Cardiac muscle cell (in vitro differentiated cells and primary cell): Measurements from ENCODE around the gene FECH. TPM values are rescaled to one million over a fixed set of nuclear protein-coding genes. Genes with fewer than 3 reads are reported as not detected.

Source experiments
- DNase-seq, 2 donors: peaks; one replicate each; pipeline versions ENCODE4 v3.0.0 to v3.0.0-alpha.2; 2010 to 2017; ENCODE audit warnings: low read depth in 1 of 2, low spot score in 1 of 2
- H3K27ac ChIP-seq: fragments of 200-600 bp; sonication (generic); 2 replicates; pipeline ENCODE4 v1.5.1; 2016
- H3K27me3 ChIP-seq: fragments of 200-600 bp; sonication (generic); 2 replicates; pipeline ENCODE4 v1.6.0; 2016; ENCODE audit warnings: control low read depth
- H3K36me3 ChIP-seq: fragments of 200-600 bp; sonication (generic); 2 replicates; pipeline ENCODE4 v1.5.1; 2016; ENCODE audit warnings: control low read depth
- H3K4me1 ChIP-seq: fragments of 200-600 bp; sonication (generic); 2 replicates; pipeline ENCODE4 v1.8.1; 2017; ENCODE audit warnings: low read depth, mild to moderate bottlenecking, mixed run types
- H3K4me3 ChIP-seq: fragments of 200-600 bp; sonication (generic); 2 replicates; pipeline ENCODE4 v1.5.1; 2016; ENCODE audit warnings: mild to moderate bottlenecking
- H3K9me3 ChIP-seq: fragments of 200-600 bp; sonication (generic); 2 replicates; pipeline ENCODE4 v1.5.1; 2017; ENCODE audit warnings: low read depth, mild to moderate bottlenecking, control low read depth
- polyA plus RNA-seq: library from polyadenylated mRNA; unstranded; fragments of >200 nt; fragmentation: Nextera tagmentation; extraction: Ambion mirVana; gene quantifications from 2 replicates; pipeline ENCODE4 v1.2.1, GENCODE V29; 2016
- total RNA-seq: library from RNA; depleted of rRNA; stranded (reverse); fragments of >200 nt; gene quantifications from 2 replicates; pipeline ENCODE4 v1.2.3, GENCODE V29; 2016
- TF ChIP-seq, protein P1 (sequence below): IDR thresholded peaks from 2 replicates; pipeline ENCODE4 v1.5.1; 2012; ENCODE audit warnings: low read depth, mild to moderate bottlenecking, low read length

FECH gene
- total and polyA plus RNA-seq, 2 experiments from 2014 or later: 47.4 to 94.5 TPM

DNA sequence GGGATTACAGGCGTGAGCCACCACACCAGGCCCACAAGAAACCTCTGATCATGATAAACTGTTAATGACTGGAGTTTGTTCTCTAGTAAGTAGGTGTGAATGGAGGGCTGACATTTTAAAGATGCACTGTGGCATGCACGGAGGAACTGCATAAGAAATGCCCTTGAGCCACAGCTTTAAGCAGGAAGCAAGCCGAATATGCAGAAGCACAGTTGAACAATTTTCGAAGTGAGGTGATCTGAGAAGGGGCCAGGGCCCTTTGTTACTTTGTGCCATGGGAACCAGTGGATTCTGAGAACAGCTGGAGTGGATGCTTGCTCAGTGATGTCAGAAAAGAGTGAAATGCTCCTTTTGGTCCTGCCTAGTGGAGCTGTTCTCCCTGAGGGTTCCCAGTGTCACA, 16.3 kb downstream of the FECH start:
- TF ChIP-seq, protein P1, sequence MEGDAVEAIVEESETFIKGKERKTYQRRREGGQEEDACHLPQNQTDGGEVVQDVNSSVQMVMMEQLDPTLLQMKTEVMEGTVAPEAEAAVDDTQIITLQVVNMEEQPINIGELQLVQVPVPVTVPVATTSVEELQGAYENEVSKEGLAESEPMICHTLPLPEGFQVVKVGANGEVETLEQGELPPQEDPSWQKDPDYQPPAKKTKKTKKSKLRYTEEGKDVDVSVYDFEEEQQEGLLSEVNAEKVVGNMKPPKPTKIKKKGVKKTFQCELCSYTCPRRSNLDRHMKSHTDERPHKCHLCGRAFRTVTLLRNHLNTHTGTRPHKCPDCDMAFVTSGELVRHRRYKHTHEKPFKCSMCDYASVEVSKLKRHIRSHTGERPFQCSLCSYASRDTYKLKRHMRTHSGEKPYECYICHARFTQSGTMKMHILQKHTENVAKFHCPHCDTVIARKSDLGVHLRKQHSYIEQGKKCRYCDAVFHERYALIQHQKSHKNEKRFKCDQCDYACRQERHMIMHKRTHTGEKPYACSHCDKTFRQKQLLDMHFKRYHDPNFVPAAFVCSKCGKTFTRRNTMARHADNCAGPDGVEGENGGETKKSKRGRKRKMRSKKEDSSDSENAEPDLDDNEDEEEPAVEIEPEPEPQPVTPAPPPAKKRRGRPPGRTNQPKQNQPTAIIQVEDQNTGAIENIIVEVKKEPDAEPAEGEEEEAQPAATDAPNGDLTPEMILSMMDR: no peak
- H3K27ac ChIP-seq: no peak overlapping the region
- H3K36me3 ChIP-seq: peaks cover 15% of the 10 kb centered on the region
- H3K4me1 ChIP-seq: no peaks in the 10 kb centered on the region
- no peaks in the 10 kb centered on the region for H3K9me3 ChIP-seq
- no peak overlapping the region for H3K4me3 ChIP-seq
- no peak for DNase-seq
- H3K27me3 ChIP-seq: no peaks in the 10 kb centered on the region

DNA sequence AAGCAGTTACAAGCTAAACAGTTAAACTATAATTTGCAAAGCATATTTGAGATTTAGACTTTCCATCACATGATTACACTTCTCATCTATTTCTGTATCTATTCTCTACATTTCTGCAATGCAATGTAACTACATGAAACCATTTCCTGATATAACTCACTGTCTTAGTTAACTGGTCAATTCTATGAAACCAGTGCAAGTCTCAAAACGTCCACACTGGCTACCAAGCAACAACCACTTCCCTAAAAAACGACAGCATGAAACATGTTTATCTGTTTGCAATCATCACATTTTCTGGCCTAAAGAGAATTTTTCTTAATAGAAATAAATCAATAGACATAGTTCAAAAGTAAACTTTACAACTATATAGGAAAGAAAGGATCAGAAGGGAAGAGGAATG, 17.4 kb downstream of the FECH start:
- Histone ChIP-seq H3K4me1 (no peaks in the 10 kb centered on the region), H3K9me3 (no peaks in the 10 kb centered on the region), H3K36me3 (peaks cover 15% of the 10 kb centered on the region), H3K4me3 (no peak overlapping the region), H3K27me3 (no peaks in the 10 kb centered on the region), H3K27ac (no peak overlapping the region)
- no peak for DNase-seq
- TF ChIP-seq, protein P1: no peak

DNA sequence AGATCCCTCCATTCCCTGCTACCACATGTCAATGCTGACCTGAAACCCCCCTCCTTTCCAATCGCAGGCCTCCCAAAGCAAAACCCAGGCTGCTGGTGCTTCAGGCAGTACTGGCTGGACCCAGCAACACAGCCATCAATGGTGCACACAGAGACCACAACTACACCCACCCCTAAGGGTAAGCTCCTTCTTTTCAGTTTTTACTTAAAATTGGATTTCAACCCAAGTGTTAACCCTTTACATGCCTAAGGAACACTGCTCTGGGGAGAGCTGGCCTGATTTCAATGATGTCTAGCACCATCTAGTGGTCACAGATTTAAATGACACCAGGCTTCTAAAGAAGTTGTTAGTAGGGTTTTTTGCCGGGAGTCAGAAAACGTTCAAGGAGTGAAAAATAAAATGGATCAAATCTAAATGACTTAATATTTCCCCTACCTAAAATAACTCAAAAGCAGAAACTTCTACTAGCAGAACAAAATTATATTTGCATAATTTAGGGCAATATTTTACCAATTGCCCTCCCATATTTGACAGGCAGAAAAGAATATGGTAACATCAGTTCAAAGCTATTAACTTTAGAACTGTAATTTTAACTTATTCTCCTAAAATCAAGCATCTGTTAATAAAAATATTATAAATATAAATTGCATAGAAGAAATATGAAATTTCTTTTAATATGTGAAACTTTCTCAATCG, 24.6 kb downstream of the FECH start:
- peaks cover 11% of the 10 kb centered on the region for H3K4me1 ChIP-seq
- TF ChIP-seq, protein P1: peak; percentile 71
- no peak overlapping the region for H3K27ac ChIP-seq

DNA sequence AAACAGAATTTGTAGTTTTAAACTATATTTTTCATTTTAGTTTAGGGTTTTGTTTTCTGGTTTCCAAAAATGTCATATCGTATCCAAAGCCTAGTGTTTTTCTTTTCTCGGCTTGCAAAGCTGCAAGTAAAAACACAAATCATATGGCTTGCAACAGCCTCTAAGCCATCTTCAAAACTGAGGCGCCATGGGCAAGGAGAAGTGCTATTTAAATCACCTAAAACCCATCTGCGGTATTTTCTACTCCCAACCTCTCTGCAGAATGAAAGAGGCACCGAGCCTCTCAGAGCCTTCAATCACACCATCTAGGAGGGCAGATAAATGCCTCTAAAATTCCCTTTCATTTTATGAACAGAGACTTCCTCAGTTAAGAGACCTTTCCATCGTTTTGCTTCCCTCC, 25.2 kb downstream of the FECH start:
- TF ChIP-seq, protein P1: no peak
- Histone ChIP-seq H3K9me3 (no peaks in the 10 kb centered on the region), H3K27me3 (no peaks in the 10 kb centered on the region), H3K27ac (no peak overlapping the region), H3K36me3 (peaks cover 4% of the 10 kb centered on the region), H3K4me3 (no peak overlapping the region), H3K4me1 (peaks cover 11% of the 10 kb centered on the region)
- peak in 1 of 2 donors; percentile 10 for DNase-seq

More for the DNA sequence above, 24.6 kb downstream of the FECH start:
- H3K27me3 ChIP-seq: no peaks in the 10 kb centered on the region
- H3K9me3 ChIP-seq: no peaks in the 10 kb centered on the region
- peak; percentile 64 to 66 for DNase-seq
- no peak overlapping the region for H3K4me3 ChIP-seq
- H3K36me3 ChIP-seq: peaks cover 4% of the 10 kb centered on the region

DNA sequence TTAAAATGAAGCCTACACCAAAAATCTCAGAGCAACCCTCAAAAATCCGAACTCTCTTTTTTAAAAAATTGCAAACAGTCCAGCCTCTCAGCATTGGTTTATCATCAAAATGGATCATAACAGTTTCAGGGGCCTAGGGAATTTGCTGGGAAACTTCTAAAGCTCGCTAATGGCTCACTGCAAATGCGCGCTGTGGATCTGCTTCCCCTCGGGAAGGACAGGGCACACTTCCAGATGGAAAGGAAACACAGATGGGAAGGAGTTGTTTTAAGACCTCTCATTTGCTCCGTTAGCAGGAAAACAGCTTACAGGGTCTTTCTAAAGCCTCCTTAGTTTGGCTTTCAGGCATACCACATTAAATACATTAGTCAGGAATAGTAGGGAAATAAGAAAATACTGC, 27.2 kb downstream of the FECH start:
- no peaks in the 10 kb centered on the region for H3K9me3 ChIP-seq

More for the DNA sequence above, 27.2 kb downstream of the FECH start:
- Histone ChIP-seq H3K4me3 (no peak overlapping the region), H3K27me3 (no peaks in the 10 kb centered on the region), H3K27ac (no peak overlapping the region), H3K36me3 (no peaks in the 10 kb centered on the region), H3K4me1 (peaks cover 11% of the 10 kb centered on the region)
- TF ChIP-seq, protein P1: no peak
- peak in 1 of 2 donors; percentile 6 for DNase-seq
